ENCODE data around the gene CCDC141. TPM values are rescaled to one million over a fixed set of nuclear protein-coding genes. Genes with fewer than 3 reads are reported as not detected.
"Not testable (repeated sequence)": the region's sequence is repeated elsewhere in the genome, so short reads cannot be mapped to it uniquely, and the experiment has no call there.

CCDC141 gene
- total and polyA plus RNA-seq, 2 of the 13 experiments (the other 11 are each of a cell fraction or from before 2014, with no cell fraction given), result not detected

DNA sequence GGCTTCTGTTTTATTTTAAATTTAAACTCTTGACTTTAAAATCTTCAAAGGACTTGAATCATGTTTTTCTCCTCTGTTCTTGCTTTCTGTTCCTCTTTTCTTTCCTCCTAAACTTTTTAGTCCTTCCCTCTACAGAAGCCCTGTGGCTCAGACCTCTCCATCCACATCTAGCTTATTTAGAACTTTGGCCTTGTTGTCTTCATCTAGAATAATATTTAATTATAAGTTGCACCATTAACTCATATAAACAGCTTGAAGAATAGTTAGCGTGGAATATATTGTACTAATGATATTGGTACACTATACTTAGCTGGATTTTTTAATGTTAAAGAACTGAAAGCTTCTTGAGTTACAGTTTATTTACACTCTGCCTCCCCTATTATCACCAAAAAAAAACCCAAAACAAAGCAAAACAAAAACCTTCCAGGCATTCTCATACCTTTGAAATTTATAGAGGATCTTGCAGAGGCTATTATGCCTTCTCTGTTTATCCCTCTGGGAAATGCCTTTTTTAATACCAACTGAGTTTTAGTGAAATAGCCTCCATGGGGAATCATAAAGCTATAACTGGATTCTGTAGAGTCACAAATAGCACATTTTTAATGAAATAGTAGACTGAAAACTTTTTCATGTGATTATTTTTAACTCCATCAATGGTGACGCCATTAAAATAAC, 9.2 kb upstream of the CCDC141 start (continued):
- no peak for TF ChIP-seq U2AF2 (IDR thresholded peaks at IDR 0.05; ENCODE audit: low read depth, low read length)
- no peak for TF ChIP-seq TEAD2 (CRISPR knock-in tag; IDR thresholded peaks at IDR 0.05)

DNA sequence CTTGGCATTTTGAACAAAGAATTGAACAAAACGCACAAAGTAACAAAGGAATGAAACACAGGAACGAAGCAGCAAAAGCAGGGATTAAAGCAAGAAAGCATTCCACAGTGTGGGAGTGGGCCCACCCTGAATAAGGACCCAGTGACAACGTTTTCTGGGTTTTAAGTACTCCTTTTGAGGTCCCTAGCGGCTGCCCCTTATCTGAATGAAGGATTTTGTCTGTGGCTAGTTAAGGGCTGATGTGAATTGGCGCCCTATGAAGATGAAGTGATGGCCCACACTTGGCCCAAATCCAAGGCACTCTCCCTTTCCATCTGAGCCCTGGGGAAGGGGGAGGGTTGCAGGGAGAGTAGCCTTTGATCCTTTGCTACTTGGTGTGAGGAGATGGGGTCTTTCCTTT, 7.8 kb upstream of the CCDC141 start:
- Histone ChIP-seq H3K9ac (ENCODE audit: insufficient read depth, low read depth, low read length) (no peak overlapping the region), H3K27ac (ENCODE audit: extremely low read length, insufficient read depth, low read length) (no peak overlapping the region), H4K20me1 (ENCODE audit: insufficient read depth, low read length) (no peaks in the 10 kb centered on the region), H3K36me3 (replicated peaks in 1 of 2; ENCODE audit: control insufficient read depth in 1 of 2, insufficient read depth in 2 of 2, low read length in 2 of 2) (no peaks in the 10 kb centered on the region), H3K4me1 (ENCODE audit: insufficient read depth, low read length) (no peaks in the 10 kb centered on the region), H3K4me2 (ENCODE audit: low read depth, low read length) (no peak overlapping the region), H2AFZ (ENCODE audit: low read length) (no peak overlapping the region), H3K9me3 (ENCODE audit: low read length) (no peaks in the 10 kb centered on the region), H3K4me3 (replicated peaks in 1 of 3; ENCODE audit: insufficient read depth in 1 of 3, low read depth in 2 of 3, low read length in 3 of 3) (no peak overlapping the region), H3K27me3 (ENCODE audit: control insufficient read depth in 1 of 2, insufficient read depth in 2 of 2, low read length in 2 of 2) (peaks cover 0 to 4% of the 10 kb centered on the region in 2 experiments; a peak in 1 of 5 replicates), H3K79me2 (ENCODE audit: insufficient read depth, low read length) (no peaks in the 10 kb centered on the region)
- no peak for DNase-seq (ENCODE audit: low spot score)
- in situ Hi-C loops (cut with HindIII; ENCODE audit: extremely low pct_ligation_motif_present, low pct_unique_long_range_greater_than_20kb), result no loop called here
- POLR2A ChIA-PET, result no interaction called here
- intact Hi-C loops (cut with micrococcal nuclease; ENCODE audit: unreplicated experiment), result no loop called here
- no peak for FAIRE-seq
- CTCF ChIA-PET (ENCODE audit: low intra/inter-chr PET ratio, low total read pairs), result no interaction called here
- 21% methylated on average over 5 of the region's 5 CpGs for WGBS (ENCODE audit: low lambda C conversion rate)
- TF ChIP-seq TEAD2 (CRISPR knock-in tag; IDR thresholded peaks at IDR 0.05) (no peak), SCMH1 (CRISPR knock-in tag; IDR thresholded peaks at IDR 0.05; ENCODE audit: borderline replicate concordance) (no peak), ZFP90 (CRISPR knock-in tag; IDR thresholded peaks at IDR 0.05; ENCODE audit: borderline replicate concordance) (no peak), SNAI1 (CRISPR knock-in tag; IDR thresholded peaks at IDR 0.05; ENCODE audit: borderline replicate concordance) (no peak), MXD4 (CRISPR knock-in tag; IDR thresholded peaks at IDR 0.05) (no peak), IRX3 (CRISPR knock-in tag; IDR thresholded peaks at IDR 0.05; ENCODE audit: borderline replicate concordance, low read depth) (no peak), RAD21 (CRISPR knock-in tag; IDR thresholded peaks at IDR 0.05) (no peak), ZNF644 (CRISPR knock-in tag; IDR thresholded peaks at IDR 0.05; ENCODE audit: low read depth) (no peak), ZNF607 (CRISPR knock-in tag; IDR thresholded peaks at IDR 0.05; ENCODE audit: borderline replicate concordance) (no peak), PHF21A (CRISPR knock-in tag; IDR thresholded peaks at IDR 0.05) (no peak)
- TF ChIP-seq, protein P1, sequence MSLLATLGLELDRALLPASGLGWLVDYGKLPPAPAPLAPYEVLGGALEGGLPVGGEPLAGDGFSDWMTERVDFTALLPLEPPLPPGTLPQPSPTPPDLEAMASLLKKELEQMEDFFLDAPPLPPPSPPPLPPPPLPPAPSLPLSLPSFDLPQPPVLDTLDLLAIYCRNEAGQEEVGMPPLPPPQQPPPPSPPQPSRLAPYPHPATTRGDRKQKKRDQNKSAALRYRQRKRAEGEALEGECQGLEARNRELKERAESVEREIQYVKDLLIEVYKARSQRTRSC (CRISPR knock-in tag; IDR thresholded peaks at IDR 0.05; ENCODE audit: low read depth), result no peak
- ATAC-seq, result no peak
- BruUV-seq (replicated peaks), result no TSS peak

DNA sequence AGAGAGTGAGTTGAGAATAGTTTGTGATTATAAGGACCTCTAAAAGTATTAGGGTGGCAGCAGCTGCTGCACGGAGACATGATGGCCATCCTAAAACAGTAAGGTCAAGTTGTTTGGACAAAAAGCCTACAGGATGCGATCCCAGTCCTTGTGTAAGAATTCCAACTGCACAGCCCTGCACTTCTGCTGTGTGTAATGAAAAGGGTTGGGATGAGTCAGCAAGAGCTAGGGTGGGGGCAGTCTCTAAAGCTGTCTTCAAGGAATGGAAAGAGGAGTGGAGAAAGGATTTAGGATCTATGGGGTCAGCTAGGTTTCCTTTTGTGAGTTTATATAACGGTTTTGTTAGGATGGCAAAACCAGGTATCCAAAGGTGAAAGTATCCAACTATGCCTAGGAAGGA, 3.6 kb upstream of the CCDC141 start:
- H3K4me3 ChIP-seq (replicated peaks in 1 of 3; ENCODE audit: insufficient read depth in 1 of 3, low read depth in 2 of 3, low read length in 3 of 3); H3K27me3 ChIP-seq (ENCODE audit: control insufficient read depth in 1 of 2, insufficient read depth in 2 of 2, low read length in 2 of 2); BruUV-seq (replicated peaks); H3K36me3 ChIP-seq (replicated peaks in 1 of 2; ENCODE audit: control insufficient read depth in 1 of 2, insufficient read depth in 2 of 2, low read length in 2 of 2); H3K9ac ChIP-seq (ENCODE audit: insufficient read depth, low read depth, low read length); intact Hi-C loops (cut with micrococcal nuclease; ENCODE audit: unreplicated experiment); DNase-seq (ENCODE audit: low spot score); H3K79me2 ChIP-seq (ENCODE audit: insufficient read depth, low read length); H2AFZ ChIP-seq (ENCODE audit: low read length); H3K27ac ChIP-seq (ENCODE audit: extremely low read length, insufficient read depth, low read length); H3K9me3 ChIP-seq (ENCODE audit: low read length); H3K4me1 ChIP-seq (ENCODE audit: insufficient read depth, low read length); FAIRE-seq; in situ Hi-C loops (cut with HindIII; ENCODE audit: extremely low pct_ligation_motif_present, low pct_unique_long_range_greater_than_20kb); ATAC-seq; CTCF ChIA-PET (ENCODE audit: low intra/inter-chr PET ratio, low total read pairs); H4K20me1 ChIP-seq (ENCODE audit: insufficient read depth, low read length); H3K4me2 ChIP-seq (ENCODE audit: low read depth, low read length); POLR2A ChIA-PET: not testable (repeated sequence)
- 24% methylated on average over 3 of the region's 3 CpGs for WGBS (ENCODE audit: low lambda C conversion rate)
